Smooth muscle cell (in vitro differentiated cells): ENCODE data around the gene EPS8L2. TPM values are rescaled to one million over a fixed set of nuclear protein-coding genes. Genes with fewer than 3 reads are reported as not detected.
A peak's percentile ranks its signal among the peaks of the same experiment; 100 is the strongest.

ENCODE experiments used
- DNase-seq: peaks from one replicate; lab custom pipeline; 2025; ENCODE audit not compliant: unreplicated experiment; lab: John Stamatoyannopoulos, UW
- H2AFZ ChIP-seq: fragments of 200-600 bp; sonication (generic); 2 replicates; pipeline ENCODE4 v1.6.0; 2016; ENCODE audit warnings: antibody characterized with exemption, low read depth, mild to moderate bottlenecking
- H3F3A ChIP-seq: fragments of 200-600 bp; sonication (generic); 2 replicates; pipeline ENCODE4 v1.6.0; 2017; ENCODE audit warnings: antibody characterized with exemption, low read depth
- H3K27ac ChIP-seq: fragments of 200-600 bp; sonication (generic); 2 replicates; pipeline ENCODE4 v1.5.1; 2016; ENCODE audit warnings: low read depth, mild to moderate bottlenecking
- H3K27me3 ChIP-seq: fragments of 200-600 bp; sonication (generic); 2 replicates; pipeline ENCODE4 v1.6.1; 2016; ENCODE audit warnings: low read depth, mild to moderate bottlenecking
- H3K36me3 ChIP-seq: fragments of 200-600 bp; sonication (generic); 2 replicates; pipeline ENCODE4 v1.5.1; 2016; ENCODE audit warnings: low read depth
- H3K4me1 ChIP-seq: fragments of 200-600 bp; sonication (generic); 2 replicates; pipeline ENCODE4 v1.5.1; 2016; ENCODE audit warnings: low read depth
- H3K4me2 ChIP-seq: fragments of 200-600 bp; sonication (generic); 2 replicates; pipeline ENCODE4 v1.6.0; 2016; ENCODE audit warnings: mild to moderate bottlenecking
- H3K4me3 ChIP-seq: fragments of 200-600 bp; sonication (generic); 2 replicates; pipeline ENCODE4 v1.5.1; 2016; ENCODE audit warnings: mild to moderate bottlenecking
- H3K79me2 ChIP-seq: fragments of 200-600 bp; sonication (generic); 2 replicates; pipeline ENCODE4 v1.6.0; 2016; ENCODE audit warnings: low read depth, mild to moderate bottlenecking
- H3K9ac ChIP-seq: fragments of 200-600 bp; sonication (generic); 2 replicates; pipeline ENCODE4 v1.6.0; 2016; ENCODE audit warnings: low read depth
- H3K9me3 ChIP-seq: fragments of 200-600 bp; sonication (generic); replicated peaks from 2 replicates; pipeline ENCODE4 v1.5.1; 2016; ENCODE audit warnings: low read depth
- H4K20me1 ChIP-seq: fragments of 200-600 bp; sonication (generic); 2 replicates; pipeline ENCODE4 v1.6.0; 2016; ENCODE audit warnings: low read depth
- WGBS: methylation state at CpG from one replicate; pipeline ENCODE4 v1.1.7; 2016; ENCODE audit warnings: low lambda C conversion rate; 5-methylcytosine and 5-hydroxymethylcytosine counted together
- polyA plus RNA-seq: library from polyadenylated mRNA; unstranded; fragments of >200 nt; fragmentation: Nextera tagmentation; extraction: Ambion mirVana; gene quantifications from 2 replicates; pipeline ENCODE4 v1.2.1, GENCODE V29; 2016
- total RNA-seq: library from RNA; depleted of rRNA; stranded (reverse); fragments of >200 nt; gene quantifications from 2 replicates; pipeline ENCODE4 v1.2.3, GENCODE V29; 2014
- TF ChIP-seq, protein P1 (sequence below): fragments of 200-600 bp; sonication (generic); IDR thresholded peaks from 2 replicates; pipeline ENCODE4 v1.5.1; 2017; ENCODE audit warnings: borderline replicate concordance, mild to moderate bottlenecking, antibody characterized with exemption; ENCODE audit not compliant: insufficient read depth, poor library complexity, severe bottlenecking

The EPS8L2 gene
- total RNA-seq (47.9 and 74.9 TPM in 2 replicates), polyA plus RNA-seq (37.7 and 133 TPM in 2 replicates)

DNA sequence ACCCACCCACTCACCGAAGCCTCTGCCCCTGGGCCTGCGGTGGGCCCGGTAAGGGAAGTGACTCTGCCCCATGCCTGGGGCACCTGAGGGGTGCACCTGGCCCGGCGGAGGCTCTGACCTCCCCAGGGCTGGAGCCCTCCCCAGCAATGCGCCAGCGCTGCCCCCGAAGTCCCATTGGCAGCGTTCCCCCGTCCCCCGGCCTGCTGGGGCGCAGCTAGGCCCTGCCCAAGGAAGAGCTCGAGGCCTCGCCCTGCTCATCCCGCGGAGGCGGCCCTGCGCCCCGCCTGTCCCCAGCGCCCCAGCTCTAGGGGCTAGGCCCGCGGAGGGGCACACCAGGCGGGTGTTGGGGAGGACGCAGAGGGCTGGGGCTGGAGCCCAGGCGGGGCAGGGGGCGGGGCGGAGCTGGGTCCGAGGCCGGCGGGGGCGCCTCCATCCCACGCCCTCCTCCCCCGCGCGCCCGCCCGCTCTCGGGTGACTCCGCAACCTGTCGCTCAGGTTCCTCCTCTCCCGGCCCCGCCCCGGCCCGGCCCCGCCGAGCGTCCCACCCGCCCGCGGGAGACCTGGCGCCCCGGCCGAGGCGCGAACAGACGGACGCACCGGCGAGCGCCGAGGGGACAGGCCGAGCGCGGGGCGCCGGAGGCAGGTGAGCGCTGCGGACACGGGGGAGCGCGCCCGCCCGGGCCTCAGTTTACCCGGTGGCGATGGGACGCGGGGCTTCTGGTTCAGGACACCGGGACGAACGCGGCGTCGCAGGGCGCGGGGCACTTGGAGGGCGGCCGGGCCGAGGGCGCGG, at the start of gene EPS8L2:
Gene EPS8L2 (plus strand): TSS at position 586 of the 793 bp plus-strand sequence. CDS start 3,177 bp downstream, outside the sequence.
- Histone ChIP-seq H4K20me1 (peaks cover 62% of the 10 kb centered on the region), H3K36me3 (no peaks in the 10 kb centered on the region), H3F3A (no peaks in the 10 kb centered on the region), H3K9ac (peak within 1 kb of the TSS; percentile 44), H3K4me1 (peaks cover 12% of the 10 kb centered on the region), H2AFZ (no peak within 1 kb of the TSS), H3K27me3 (no peaks in the 10 kb centered on the region), H3K4me2 (peak within 1 kb of the TSS; percentile 89), H3K4me3 (peak within 1 kb of the TSS; percentile 74), H3K9me3 (no peaks in the 10 kb centered on the region), H3K79me2 (peaks cover 3% of the 10 kb centered on the region), H3K27ac (peak within 1 kb of the TSS; percentile 49)
- DNase-seq: no peak
- TF ChIP-seq, protein P1, sequence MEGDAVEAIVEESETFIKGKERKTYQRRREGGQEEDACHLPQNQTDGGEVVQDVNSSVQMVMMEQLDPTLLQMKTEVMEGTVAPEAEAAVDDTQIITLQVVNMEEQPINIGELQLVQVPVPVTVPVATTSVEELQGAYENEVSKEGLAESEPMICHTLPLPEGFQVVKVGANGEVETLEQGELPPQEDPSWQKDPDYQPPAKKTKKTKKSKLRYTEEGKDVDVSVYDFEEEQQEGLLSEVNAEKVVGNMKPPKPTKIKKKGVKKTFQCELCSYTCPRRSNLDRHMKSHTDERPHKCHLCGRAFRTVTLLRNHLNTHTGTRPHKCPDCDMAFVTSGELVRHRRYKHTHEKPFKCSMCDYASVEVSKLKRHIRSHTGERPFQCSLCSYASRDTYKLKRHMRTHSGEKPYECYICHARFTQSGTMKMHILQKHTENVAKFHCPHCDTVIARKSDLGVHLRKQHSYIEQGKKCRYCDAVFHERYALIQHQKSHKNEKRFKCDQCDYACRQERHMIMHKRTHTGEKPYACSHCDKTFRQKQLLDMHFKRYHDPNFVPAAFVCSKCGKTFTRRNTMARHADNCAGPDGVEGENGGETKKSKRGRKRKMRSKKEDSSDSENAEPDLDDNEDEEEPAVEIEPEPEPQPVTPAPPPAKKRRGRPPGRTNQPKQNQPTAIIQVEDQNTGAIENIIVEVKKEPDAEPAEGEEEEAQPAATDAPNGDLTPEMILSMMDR: no peak
- 52% methylated on average over 16 of the region's 90 CpGs for WGBS

DNA sequence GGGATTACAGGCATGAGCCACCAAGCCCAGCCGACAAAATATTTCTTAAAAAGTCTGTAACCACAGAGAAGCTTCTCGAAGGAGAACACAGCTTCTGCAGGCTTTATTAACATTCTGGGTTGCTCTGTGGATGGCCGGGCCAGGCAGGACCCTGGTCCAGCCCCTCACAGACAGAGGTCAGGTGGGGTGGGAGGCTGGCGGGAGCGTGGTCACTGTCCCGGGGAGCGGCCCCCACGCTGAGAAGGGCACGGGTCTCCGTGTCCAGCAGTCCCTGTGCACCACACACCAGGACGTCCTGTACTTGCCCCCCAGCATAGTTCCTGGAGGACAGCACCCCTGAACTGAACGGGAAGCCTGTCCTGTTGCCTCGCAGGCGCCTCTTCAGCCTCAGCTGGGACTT, 49.6 kb upstream of the EPS8L2 start:
- Histone ChIP-seq H3K79me2 (no peaks in the 10 kb centered on the region), H2AFZ (no peak overlapping the region), H3K4me1 (no peaks in the 10 kb centered on the region), H3K4me2 (no peak overlapping the region), H3F3A (no peaks in the 10 kb centered on the region), H3K27ac (no peak overlapping the region), H4K20me1 (peaks cover 32% of the 10 kb centered on the region), H3K36me3 (no peaks in the 10 kb centered on the region), H3K9me3 (no peaks in the 10 kb centered on the region), H3K4me3 (no peak overlapping the region), H3K9ac (no peak overlapping the region), H3K27me3 (no peaks in the 10 kb centered on the region)
- no peak for DNase-seq
- TF ChIP-seq, protein P1: no peak
- WGBS: 97% methylated on average over 14 of the region's 14 CpGs

DNA sequence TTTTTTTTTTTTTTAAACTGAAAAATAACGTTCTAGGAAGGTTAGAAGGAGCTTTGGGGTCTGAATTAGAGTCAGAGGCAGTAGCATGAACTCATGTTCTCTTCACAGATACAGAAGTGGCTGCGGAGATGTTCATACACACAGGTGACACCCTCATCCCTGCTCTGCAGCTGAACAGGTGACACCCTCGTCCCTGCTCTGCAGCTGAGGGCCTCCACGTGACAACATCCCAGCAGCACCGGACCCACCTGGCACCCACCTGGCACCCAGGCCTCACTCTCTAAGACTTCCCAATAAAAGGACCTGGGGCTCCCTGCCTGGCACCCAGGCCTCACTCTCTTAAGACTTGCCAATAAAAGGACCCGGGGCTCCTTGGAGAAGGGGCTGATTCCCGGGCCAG, 49.2 kb upstream of the EPS8L2 start:
- Histone ChIP-seq H3F3A (no peaks in the 10 kb centered on the region), H3K9ac (no peak overlapping the region), H3K79me2 (no peaks in the 10 kb centered on the region), H2AFZ (no peak overlapping the region), H4K20me1 (peaks cover 37% of the 10 kb centered on the region), H3K27me3 (no peaks in the 10 kb centered on the region), H3K4me1 (no peaks in the 10 kb centered on the region), H3K4me2 (no peak overlapping the region), H3K27ac (no peak overlapping the region), H3K36me3 (no peaks in the 10 kb centered on the region), H3K4me3 (no peak overlapping the region), H3K9me3 (no peaks in the 10 kb centered on the region)
- 92% methylated on average over 7 of the region's 7 CpGs for WGBS
- TF ChIP-seq, protein P1: no peak
- DNase-seq: no peak
